GM19025 (cell line): ENCODE measurements around the gene CHMP6.

Source experiments
- ATAC-seq: cut with Tn5 transposase; IDR thresholded peaks from one replicate; pipeline ENCODE4 v1.9.1; 2021; ENCODE audit warnings: mild to moderate bottlenecking, low read depth, moderate library complexity; ENCODE audit not compliant: unreplicated experiment

CHMP6 gene

DNA sequence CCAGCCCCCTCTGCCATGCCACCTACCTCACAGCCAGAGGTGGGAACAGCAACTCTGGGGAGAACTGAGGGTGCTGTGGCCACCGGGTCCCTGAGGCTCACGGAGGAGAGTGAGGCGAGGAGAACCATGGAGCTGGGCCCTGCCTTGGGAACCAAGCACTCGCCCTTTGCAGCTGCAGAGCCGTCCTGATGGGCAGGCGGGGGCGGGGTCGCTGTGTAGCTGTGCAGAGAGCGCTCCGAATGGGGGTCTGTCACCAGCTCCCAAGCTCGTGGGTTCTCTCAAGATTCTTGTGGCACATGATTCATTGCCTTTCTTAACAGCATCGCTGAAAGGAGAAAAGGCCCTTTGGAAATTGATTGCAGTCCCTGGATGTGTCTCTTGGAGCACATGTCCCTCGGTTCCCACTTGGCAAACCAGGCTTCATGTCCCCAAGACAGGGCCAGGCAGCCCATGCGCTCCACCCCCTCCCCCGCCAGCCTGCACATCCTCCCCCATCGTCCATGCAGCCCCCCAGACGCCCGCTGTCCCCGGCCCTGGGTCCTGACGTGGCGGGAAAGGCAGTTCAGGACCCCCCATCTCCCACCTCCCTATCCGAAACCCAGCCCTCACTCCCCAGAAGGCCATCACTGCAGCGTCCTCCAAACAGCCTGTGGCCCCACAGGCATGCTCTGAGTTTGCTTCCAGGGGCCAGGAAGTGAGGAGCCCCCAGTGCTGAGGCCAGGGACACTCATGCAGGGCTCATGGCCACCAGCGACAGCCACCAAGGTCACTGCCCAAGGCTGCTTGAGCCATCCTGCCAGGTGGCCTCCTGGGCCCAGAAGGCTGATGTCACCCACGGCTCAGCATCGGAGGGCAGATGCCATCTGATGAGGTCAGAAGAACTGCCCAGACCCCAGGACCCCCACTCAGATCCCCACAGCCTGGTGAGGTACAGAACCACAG lies 20.6 kb upstream of the CHMP6 start:
- ATAC-seq: no peak

DNA sequence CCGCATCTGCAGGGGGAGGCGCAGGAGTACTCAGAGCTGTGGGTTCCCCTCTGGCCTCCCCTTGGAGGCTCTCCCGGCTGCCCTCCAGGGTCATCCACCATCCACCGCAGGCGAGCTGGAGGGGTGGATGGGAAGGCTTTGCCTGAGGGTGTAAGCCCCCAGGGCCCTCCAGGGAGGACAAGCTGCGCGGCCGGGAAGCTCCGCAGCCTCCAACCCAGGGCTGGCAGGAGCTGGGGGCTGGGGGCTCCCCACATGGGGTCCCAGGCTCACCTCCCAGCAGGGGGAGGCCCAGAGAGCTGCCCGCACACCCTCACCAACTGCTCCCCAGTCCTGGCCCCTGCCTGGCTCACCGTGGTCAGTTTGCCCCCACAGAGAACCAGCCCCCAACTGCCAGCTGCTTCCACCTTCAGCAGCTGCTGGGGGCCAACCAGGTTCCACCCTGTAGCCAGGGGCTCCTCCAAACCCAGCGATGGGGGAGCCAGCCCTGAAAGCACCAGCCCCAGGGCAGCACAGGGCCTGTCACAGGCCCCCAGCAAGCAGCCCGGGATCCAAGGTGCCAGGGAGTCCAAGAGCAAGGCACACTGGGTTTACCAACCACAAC lies 19.8 kb upstream of the CHMP6 start:
- no peak for ATAC-seq

- no peak for ATAC-seq
Observed at GRCh38 chr17:80976701-80977100, 14.9 kb upstream of the CHMP6 start.

GRCh38 chr17:80977172-80977571 lies 14.5 kb upstream of the CHMP6 start:
- ATAC-seq: no peak

- ATAC-seq: no peak
Observed at GRCh38 chr17:80978499-80979497, 12.8 kb upstream of the CHMP6 start.

DNA sequence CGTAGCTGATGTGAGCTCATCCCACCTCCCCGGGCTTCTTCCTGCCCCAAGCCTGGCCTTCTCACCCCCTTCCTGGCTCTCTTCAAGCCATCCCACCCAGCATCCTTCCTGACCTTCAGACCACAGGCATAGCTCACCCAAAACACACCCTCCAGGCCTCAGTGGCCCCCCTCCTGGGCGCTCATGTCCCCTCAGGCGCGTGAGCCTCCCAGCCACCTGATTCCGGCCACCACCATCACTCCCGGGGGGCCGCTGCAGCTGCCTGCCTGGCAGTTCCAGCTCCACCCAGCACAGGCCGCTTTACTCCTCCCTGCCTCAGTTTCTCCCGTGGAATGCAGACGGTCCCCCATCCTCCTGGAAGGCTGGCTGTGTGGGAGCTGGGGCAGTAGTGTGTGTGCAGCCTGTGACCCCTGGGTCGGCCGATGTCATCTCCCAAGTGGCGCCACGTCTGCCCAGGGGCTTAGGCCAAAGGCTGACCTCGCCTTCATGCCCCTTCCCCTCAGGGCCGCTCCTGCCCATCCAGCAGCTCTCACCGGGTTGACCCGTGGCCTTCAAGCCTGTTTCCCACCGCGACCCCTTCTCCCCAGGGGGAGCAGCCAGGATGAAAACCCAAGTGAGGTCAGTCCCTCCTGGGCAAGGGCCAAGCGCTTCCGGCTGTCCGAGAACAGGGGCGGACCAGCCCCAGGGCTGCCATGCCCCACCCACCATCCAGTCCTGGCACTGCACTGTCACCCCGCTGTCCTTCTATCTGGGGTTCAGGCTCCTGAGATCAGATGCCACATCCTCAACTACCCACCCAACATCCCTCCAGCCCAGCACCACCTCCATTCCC lies 11.9 kb upstream of the CHMP6 start:
- ATAC-seq: no peak

- no peak for ATAC-seq
Observed at GRCh38 chr17:80980397-80981061, 11.1 kb upstream of the CHMP6 start.

GRCh38 chr17:80981062-80981902 lies 10.4 kb upstream of the CHMP6 start:
- no peak for ATAC-seq

DNA sequence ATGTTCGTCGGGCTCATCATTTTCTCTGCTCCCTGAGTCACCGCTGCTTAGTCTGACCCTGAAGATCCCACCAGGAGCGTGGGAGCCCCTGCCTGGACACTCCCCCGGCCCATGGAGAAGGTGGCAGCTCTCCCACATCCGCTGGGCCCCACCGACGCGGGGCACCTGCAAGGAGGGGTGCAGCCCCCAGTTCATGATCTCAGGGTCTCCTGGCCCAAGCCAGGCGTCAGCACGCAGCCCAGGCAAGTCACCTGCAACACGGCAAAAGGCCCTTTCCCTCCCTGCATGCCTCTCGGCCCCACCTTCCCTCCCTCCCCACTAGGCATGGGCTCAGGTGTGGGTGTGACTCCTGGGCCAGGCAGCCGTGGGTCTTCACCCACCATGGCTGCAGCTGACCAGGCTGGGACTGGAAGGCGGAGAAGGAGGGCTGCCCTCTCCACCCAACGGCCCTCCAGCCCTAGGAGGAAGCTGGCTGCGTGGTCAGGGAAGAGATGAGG lies 9.7 kb upstream of the CHMP6 start:
- no peak for ATAC-seq

- no peak for ATAC-seq
Observed at GRCh38 chr17:80982426-80982974, 9.1 kb upstream of the CHMP6 start.

- ATAC-seq: no peak
Observed at GRCh38 chr17:80983545-80983944, 8.1 kb upstream of the CHMP6 start.

GRCh38 chr17:80984749-80985148 lies 6.9 kb upstream of the CHMP6 start:
- ATAC-seq: no peak

GRCh38 chr17:80986046-80986445 lies 5.6 kb upstream of the CHMP6 start:
- no peak for ATAC-seq

- no peak for ATAC-seq
Observed at GRCh38 chr17:80986816-80987475, 4.7 kb upstream of the CHMP6 start.

DNA sequence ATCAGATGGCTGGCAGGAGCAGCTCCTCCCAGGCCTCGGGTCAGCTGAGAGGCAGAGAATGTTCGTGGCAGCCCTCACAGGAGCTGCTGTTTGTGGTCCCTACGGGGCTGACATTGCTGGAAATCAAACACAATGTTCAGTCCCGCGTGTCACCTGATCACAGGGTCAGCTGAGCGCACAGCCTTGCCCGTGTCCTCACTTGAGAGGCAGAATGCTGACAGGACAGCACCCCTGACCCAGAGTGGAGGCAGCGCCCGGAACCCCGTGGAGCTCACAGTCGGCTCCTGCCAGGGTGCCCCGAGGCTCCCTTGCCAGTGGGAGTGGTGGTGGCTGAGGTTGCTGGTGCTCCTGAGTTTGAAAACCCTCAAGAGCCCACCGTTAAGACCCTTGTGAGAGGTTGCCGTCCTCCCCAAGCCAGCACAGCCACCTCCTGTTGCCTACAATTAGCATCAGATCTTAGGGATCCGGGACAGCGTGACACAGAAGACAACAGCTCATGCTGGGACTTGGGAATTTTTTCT lies 3.6 kb upstream of the CHMP6 start:
- ATAC-seq: no peak

- no peak for ATAC-seq
Observed at GRCh38 chr17:80989586-80989913, 2.1 kb upstream of the CHMP6 start.

DNA sequence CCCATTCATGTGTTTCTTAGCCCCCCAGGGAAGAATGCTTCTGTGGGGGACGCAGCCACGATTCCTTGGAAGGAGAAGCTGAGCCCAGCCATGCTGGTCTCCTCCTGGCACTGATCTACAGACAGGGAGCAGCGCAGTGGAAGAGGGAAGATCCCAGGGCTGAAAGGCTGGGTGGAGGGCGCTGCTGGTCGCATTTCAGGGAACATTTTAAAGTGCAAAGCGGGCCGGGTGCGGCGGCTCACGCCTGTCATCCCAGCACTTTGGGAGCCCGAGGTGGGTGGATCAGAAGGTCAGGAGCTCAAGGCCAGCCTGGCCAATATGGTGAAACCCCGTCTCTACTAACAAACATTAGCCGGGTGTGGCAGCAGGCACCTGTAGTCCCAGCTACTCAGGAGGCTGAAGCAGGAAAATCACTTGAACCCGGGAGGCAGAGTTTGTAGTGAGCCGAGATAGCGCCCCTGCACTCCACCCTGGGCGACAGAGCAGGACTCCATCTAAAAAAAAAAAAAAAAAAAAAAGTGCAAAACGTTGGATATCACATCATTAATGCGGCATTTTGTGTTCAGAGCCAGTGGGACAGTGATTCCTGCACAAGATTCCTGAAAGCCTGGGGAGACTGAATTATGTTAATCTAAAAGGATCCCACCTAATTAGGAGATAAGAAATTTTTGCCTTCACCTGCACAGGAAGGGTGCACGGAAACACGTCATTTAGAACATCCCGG lies 558 bp upstream of the CHMP6 start:
- ATAC-seq: no peak
